Esophagus squamous epithelium (tissue), 4 donors: ENCODE measurements around the gene DDI2.

Experiments
- CTCF ChIP-seq, 6 experiments: fragments of 450-650 bp in 4 of 6; fragments of 200-600 bp in 2 of 6; sonication (generic) in 2 of 6; IDR thresholded peaks; one replicate each; pipeline ENCODE4 v1.5.1; 2016 to 2019; ENCODE audit warnings: antibody characterized with exemption in 6 of 6, mild to moderate bottlenecking in 4 of 6, moderate library complexity in 4 of 6
- POLR2A ChIP-seq, 4 donors: fragments of 450-650 bp; IDR thresholded peaks; one replicate each; pipeline ENCODE4 v1.6.1; 2017; ENCODE audit warnings: antibody characterized with exemption in 4 of 4, mild to moderate bottlenecking in 4 of 4, moderate library complexity in 3 of 4

GRCh38 chr1:15618655-15619525 lies 1.6 kb downstream of the DDI2 start:
- TF ChIP-seq CTCF (IDR thresholded peaks at IDR 0.05) (peak in 3 of 6 experiments; percentile 10 to 35 (median 31)), POLR2A (IDR thresholded peaks at IDR 0.05) (no peak)
